ENCODE data around the gene ZXDC.

DNA sequence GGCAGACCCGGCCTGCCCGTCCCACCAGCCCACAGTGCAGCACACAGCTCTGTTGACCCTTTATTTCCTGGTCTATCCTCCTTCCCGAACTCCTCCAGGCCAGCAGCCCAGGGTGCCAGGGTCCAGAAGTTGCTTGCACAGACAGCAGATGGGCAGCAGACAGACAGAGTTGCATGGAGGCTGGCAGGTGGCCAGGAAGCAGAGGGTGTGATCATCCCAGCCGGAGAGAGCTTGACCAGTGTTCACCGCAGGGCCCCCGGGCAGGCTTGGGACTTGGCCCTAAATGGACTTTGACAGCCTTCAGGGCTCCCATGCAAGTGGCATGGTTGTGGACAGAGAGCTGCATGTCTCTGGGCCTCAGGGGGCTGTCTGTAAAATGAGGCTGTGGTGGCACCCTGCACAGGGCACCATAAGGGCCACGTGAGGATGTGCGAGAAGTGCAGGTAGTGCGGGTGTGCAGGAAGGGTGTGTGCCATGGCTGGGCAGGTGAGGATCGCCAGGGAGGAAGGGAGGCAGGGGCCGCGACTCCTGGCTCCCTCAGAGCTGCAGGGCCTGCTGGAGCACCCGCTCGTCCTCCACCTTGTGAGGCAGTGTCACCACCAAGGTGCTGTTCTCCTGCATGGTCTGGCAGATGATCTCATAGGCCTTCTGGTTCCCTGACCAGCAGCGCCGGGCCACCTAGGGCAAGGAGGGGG, 6.3 kb upstream of the ZXDC start:
- TF ChIP-seq CTCF (IDR thresholded peaks at IDR 0.05) (no peak), EZH2 (IDR thresholded peaks at IDR 0.05; ENCODE audit: borderline replicate concordance, insufficient read depth, low read depth, low read length, poor library complexity, severe bottlenecking) (no peak)
